Measurements from ENCODE around the gene PHACTR1. TPM values are rescaled to one million over a fixed set of nuclear protein-coding genes. Genes with fewer than 3 reads are reported as not detected.

PHACTR1 gene
- total and polyA plus RNA-seq, 9 of the 15 experiments (the other 6 are each of a cell fraction or from before 2014, with no cell fraction given): 11.5 to 32.6 (median 22.0) TPM

DNA sequence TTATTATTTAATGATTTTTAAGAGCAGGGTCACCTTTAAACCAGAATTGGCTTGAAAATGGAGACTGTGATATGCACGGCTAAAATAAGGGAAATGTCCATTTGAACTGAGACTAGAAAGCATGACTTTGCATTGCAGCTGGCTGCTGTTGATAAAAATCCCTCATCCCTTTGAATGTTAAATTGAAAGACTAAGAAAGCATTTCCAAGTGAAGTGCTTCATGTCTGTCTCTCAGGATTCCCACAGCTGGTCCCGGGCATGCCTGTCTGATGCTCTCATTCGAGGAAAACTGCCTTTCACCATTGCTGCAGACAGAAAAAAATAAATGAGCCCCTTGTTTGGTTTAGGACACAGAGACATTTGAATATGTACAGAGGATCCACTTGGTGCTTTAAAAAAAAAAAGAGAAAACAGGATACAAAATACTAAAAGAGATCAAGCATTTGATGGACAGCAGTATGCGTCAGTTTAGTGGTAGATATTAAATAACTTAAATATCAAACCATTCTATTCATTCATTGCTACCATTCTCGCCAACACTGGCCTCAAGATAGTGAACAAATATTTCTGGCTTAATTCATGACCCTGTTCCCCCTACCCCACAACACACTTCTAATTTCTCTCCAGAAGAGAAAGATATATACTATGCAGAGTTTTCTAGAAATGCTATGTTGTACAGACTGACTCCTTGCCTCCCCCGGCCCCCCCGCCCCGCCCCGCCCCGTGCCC lies 556.8 kb downstream of the PHACTR1 start (continued):
- TF ChIP-seq ZNF280B (CRISPR knock-in tag; IDR thresholded peaks at IDR 0.05) (no peak), MYBL2 (IDR thresholded peaks at IDR 0.05; ENCODE audit: low read depth) (no peak), MYBL2 (CRISPR knock-in tag; IDR thresholded peaks at IDR 0.05; ENCODE audit: borderline replicate concordance) (no peak), MAFG (tag; conservative IDR thresholded peaks at IDR 0.05) (peak; percentile 77), RCOR1 (IDR thresholded peaks at IDR 0.05; ENCODE audit: borderline replicate concordance in 1 of 2, low read depth in 2 of 2, low read length in 2 of 2) (0 out of 4 replicates have a peak, but pooled peaks of 1 of the 2 experiments have one; percentile 28), PCBP1 (IDR thresholded peaks at IDR 0.05; ENCODE audit: low read depth, low read length, poor library complexity, severe bottlenecking) (no peak), BRD4 (IDR thresholded peaks at IDR 0.05) (0 out of 2 replicates have a peak, but pooled peaks have one; percentile 16), ZBTB9 (CRISPR knock-in tag; IDR thresholded peaks at IDR 0.05) (no peak), CBFA2T2 (conservative IDR thresholded peaks at IDR 0.05) (peak; percentile 22; the same call in 1 of the 2 replicates), SRSF1 (IDR thresholded peaks at IDR 0.05; ENCODE audit: low read depth, low read length) (no peak), TAF9B (IDR thresholded peaks at IDR 0.05; ENCODE audit: partially characterized antibody) (peak; percentile 10), ZNF318 (IDR thresholded peaks at IDR 0.05; ENCODE audit: borderline replicate concordance in 1 of 2, low read depth in 1 of 2) (peak in 1 of 2 experiments; percentile 49; a peak in 1 of 4 replicates)
- TF ChIP-seq, protein P1, sequence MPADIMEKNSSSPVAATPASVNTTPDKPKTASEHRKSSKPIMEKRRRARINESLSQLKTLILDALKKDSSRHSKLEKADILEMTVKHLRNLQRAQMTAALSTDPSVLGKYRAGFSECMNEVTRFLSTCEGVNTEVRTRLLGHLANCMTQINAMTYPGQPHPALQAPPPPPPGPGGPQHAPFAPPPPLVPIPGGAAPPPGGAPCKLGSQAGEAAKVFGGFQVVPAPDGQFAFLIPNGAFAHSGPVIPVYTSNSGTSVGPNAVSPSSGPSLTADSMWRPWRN (IDR thresholded peaks at IDR 0.05; ENCODE audit: low read depth): no peak
